PC-3 (cell line): ENCODE measurements around the gene TSHZ2. TPM values are rescaled to one million over a fixed set of nuclear protein-coding genes. Genes with fewer than 3 reads are reported as not detected.

Experiments used
- ATAC-seq: fragments of 200-7000 bp; cut with Tn5 transposase; 2 replicates; pipeline ENCODE4 v1.9.1; 2020; ENCODE audit warnings: mild to moderate bottlenecking, moderate library complexity
- BruUV-seq: library from RNA; stranded (reverse); fragments of 400-500 nt; replicated peaks from 2 replicates; lab custom pipeline; 2021; lab: Mats Ljungman, UMichigan
- CTCF ChIA-PET: fragments of 300-600 bp; sonication (Branson Sonifier 250); formaldehyde crosslinking; loops from one replicate; lab custom pipeline; 2022; ENCODE audit warnings: antibody characterized with exemption; lab: Charles Lee
- POLR2A ChIA-PET: fragments of 300-600 bp; sonication (Branson Sonifier 250); formaldehyde crosslinking; loops from one replicate; lab custom pipeline; 2022; ENCODE audit warnings: antibody characterized with exemption; ENCODE audit not compliant: unreplicated experiment; lab: Charles Lee
- DNase-seq: peaks from one replicate; pipeline ENCODE4 v3.0.0-alpha.2; 2015
- H2AFZ ChIP-seq: fragments of 300-600 bp; sonication (generic); 2 replicates; pipeline ENCODE4 v1.6.0; 2016; ENCODE audit warnings: antibody characterized with exemption, low read length
- H3F3A ChIP-seq: fragments of 300-600 bp; sonication (generic); one replicate; pipeline ENCODE4 v1.6.0; 2017; ENCODE audit warnings: antibody characterized with exemption, low read length, control low read depth, mild to moderate bottlenecking; ENCODE audit not compliant: unreplicated experiment
- H3K27ac ChIP-seq: fragments of 300-600 bp; sonication (generic); 2 replicates; pipeline ENCODE4 v1.5.1; 2016; ENCODE audit warnings: mild to moderate bottlenecking, low read length
- H3K27me3 ChIP-seq: fragments of 300-600 bp; sonication (generic); 2 replicates; pipeline ENCODE4 v1.6.1; 2016; ENCODE audit warnings: low read length, mixed read lengths
- H3K36me3 ChIP-seq: fragments of 300-600 bp; sonication (generic); 2 replicates; pipeline ENCODE4 v1.6.1; 2016; ENCODE audit warnings: low read depth, mixed run types, low read length, mixed read lengths
- H3K4me1 ChIP-seq: fragments of 300-600 bp; sonication (generic); 2 replicates; pipeline ENCODE4 v1.5.1; 2016; ENCODE audit warnings: low read length; ENCODE audit not compliant: insufficient read depth
- H3K4me2 ChIP-seq: fragments of 300-600 bp; sonication (generic); 2 replicates; pipeline ENCODE4 v1.6.0; 2016; ENCODE audit warnings: low read length
- H3K4me3 ChIP-seq: fragments of 300-600 bp; sonication (generic); 2 replicates; pipeline ENCODE4 v1.5.1; 2016; ENCODE audit warnings: mild to moderate bottlenecking, low read length, mixed read lengths
- H3K79me2 ChIP-seq: fragments of 300-600 bp; sonication (generic); 2 replicates; pipeline ENCODE4 v1.6.1; 2017; ENCODE audit warnings: low read length, mixed read lengths
- H3K9ac ChIP-seq: fragments of 300-600 bp; sonication (generic); 2 replicates; pipeline ENCODE4 v1.6.0; 2016; ENCODE audit warnings: mild to moderate bottlenecking, low read length
- H3K9me2 ChIP-seq: fragments of 300-600 bp; sonication (generic); replicated peaks from 2 replicates; pipeline ENCODE4 v1.6.1; 2016; ENCODE audit warnings: mixed run types, low read length, mixed read lengths
- H3K9me3 ChIP-seq: fragments of 300-600 bp; sonication (generic); 2 replicates; pipeline ENCODE4 v1.6.1; 2016; ENCODE audit warnings: low read length, mixed read lengths
- H4K20me1 ChIP-seq: fragments of 300-600 bp; sonication (generic); 2 replicates; pipeline ENCODE4 v1.6.1; 2016; ENCODE audit warnings: low read length, mixed read lengths
- CTCF ChIP-seq: fragments of 300-600 bp; sonication (generic); conservative IDR thresholded peaks from 2 replicates; pipeline ENCODE4 v1.5.1; 2017; ENCODE audit warnings: antibody characterized with exemption, low read depth, mild to moderate bottlenecking, low read length
- EZH2 ChIP-seq: fragments of 300-600 bp; sonication (generic); IDR thresholded peaks from one replicate; pipeline ENCODE4 v1.6.1; 2017; ENCODE audit warnings: antibody characterized with exemption, mild to moderate bottlenecking, low read length; ENCODE audit not compliant: unreplicated experiment
- EZH2phosphoT487 ChIP-seq: fragments of 300-600 bp; sonication (generic); IDR thresholded peaks from 2 replicates; pipeline ENCODE4 v1.6.1; 2018; ENCODE audit warnings: mild to moderate bottlenecking, antibody characterized with exemption, low read length, borderline replicate concordance
- intact Hi-C: fragments of 100-400 bp; cut with micrococcal nuclease; formaldehyde crosslinking; loops from 2 replicates; pipeline ENCODE4 v1.9.0; 2023
- total RNA-seq: library from RNA; depleted of rRNA; stranded (reverse); fragments of >200 nt; gene quantifications from 2 replicates; pipeline ENCODE4 v1.2.3, GENCODE V29; 2014

The TSHZ2 gene
- total RNA-seq, 1 experiment from 2014 or later: not detected

GRCh38 chr20:53301869-53302268 is 329.7 kb downstream of the TSHZ2 start:
- no TSS peak for BruUV-seq
- no peak overlapping the region for H2AFZ ChIP-seq
- ChIA-PET CTCF (no interaction called here), POLR2A (no interaction called here)
- H3K36me3 ChIP-seq: no peaks in the 10 kb centered on the region
- ATAC-seq: no peak
- no peak overlapping the region for H3K9ac ChIP-seq
- no peak overlapping the region for H3K4me3 ChIP-seq
- H3K9me3 ChIP-seq: no peaks in the 10 kb centered on the region
- DNase-seq: no peak
- TF ChIP-seq CTCF: no peak
- peak; percentile 86 for TF ChIP-seq EZH2
- H3K4me1 ChIP-seq: no peaks in the 10 kb centered on the region
- H3K27me3 ChIP-seq: peaks cover 85% of the 10 kb centered on the region
- no peaks in the 10 kb centered on the region for H3K79me2 ChIP-seq
- no peak overlapping the region for H3K27ac ChIP-seq
- no peak overlapping the region for H3K4me2 ChIP-seq
- no peaks in the 10 kb centered on the region for H4K20me1 ChIP-seq
- no peaks in the 10 kb centered on the region for H3F3A ChIP-seq
- intact Hi-C loops: no loop called here
- H3K9me2 ChIP-seq: no peaks in the 10 kb centered on the region

- ChIA-PET CTCF (no interaction called here), POLR2A (no interaction called here)
- Histone ChIP-seq H3K4me2 (no peak overlapping the region), H3K79me2 (no peaks in the 10 kb centered on the region), H3K9ac (no peak overlapping the region), H4K20me1 (no peaks in the 10 kb centered on the region), H3F3A (no peaks in the 10 kb centered on the region), H3K4me3 (no peak overlapping the region), H2AFZ (no peak overlapping the region), H3K27ac (no peak overlapping the region), H3K9me3 (no peaks in the 10 kb centered on the region), H3K4me1 (no peaks in the 10 kb centered on the region), H3K9me2 (no peaks in the 10 kb centered on the region), H3K27me3 (peaks cover 88% of the 10 kb centered on the region), H3K36me3 (no peaks in the 10 kb centered on the region)
- BruUV-seq: no TSS peak
- ATAC-seq (no peak), DNase-seq (no peak)
- no peak for TF ChIP-seq EZH2
- no peak for TF ChIP-seq EZH2phosphoT487
- TF ChIP-seq CTCF: no peak
- intact Hi-C loops: no loop called here
Observed at GRCh38 chr20:53302695-53303412, 330.7 kb downstream of the TSHZ2 start.

GRCh38 chr20:53303413-53303760 is 331.2 kb downstream of the TSHZ2 start:
- H3K9me2 ChIP-seq: no peaks in the 10 kb centered on the region
- no peaks in the 10 kb centered on the region for H3K9me3 ChIP-seq
- DNase-seq (no peak), ATAC-seq (no peak)
- ChIA-PET CTCF (no interaction called here), POLR2A (no interaction called here)
- no TSS peak for BruUV-seq
- H2AFZ ChIP-seq: no peak overlapping the region
- H3K27ac ChIP-seq: no peak overlapping the region
- H4K20me1 ChIP-seq: no peaks in the 10 kb centered on the region
- no peak overlapping the region for H3K4me3 ChIP-seq
- no peaks in the 10 kb centered on the region for H3K36me3 ChIP-seq
- H3K9ac ChIP-seq: no peak overlapping the region
- peaks cover 88% of the 10 kb centered on the region for H3K27me3 ChIP-seq
- H3K79me2 ChIP-seq: no peaks in the 10 kb centered on the region
- no peaks in the 10 kb centered on the region for H3F3A ChIP-seq
- intact Hi-C loops: no loop called here
- H3K4me1 ChIP-seq: no peaks in the 10 kb centered on the region
- no peak for TF ChIP-seq EZH2phosphoT487
- TF ChIP-seq CTCF: no peak
- no peak for TF ChIP-seq EZH2
- H3K4me2 ChIP-seq: no peak overlapping the region
